ENCODE results near the gene MRPS16. TPM values are rescaled to one million over a fixed set of nuclear protein-coding genes. Genes with fewer than 3 reads are reported as not detected.

Gene MRPS16
- total and polyA plus RNA-seq, 9 of the 15 experiments (the other 6 are each of a cell fraction or from before 2014, with no cell fraction given), result 65.0 to 239 (median 146) TPM

GRCh38 chr10:73246646-73247508 lies 5.6 kb downstream of the MRPS16 start, which contains the start of gene DNAJC9 (continued):
- TF ChIP-seq, protein P1, sequence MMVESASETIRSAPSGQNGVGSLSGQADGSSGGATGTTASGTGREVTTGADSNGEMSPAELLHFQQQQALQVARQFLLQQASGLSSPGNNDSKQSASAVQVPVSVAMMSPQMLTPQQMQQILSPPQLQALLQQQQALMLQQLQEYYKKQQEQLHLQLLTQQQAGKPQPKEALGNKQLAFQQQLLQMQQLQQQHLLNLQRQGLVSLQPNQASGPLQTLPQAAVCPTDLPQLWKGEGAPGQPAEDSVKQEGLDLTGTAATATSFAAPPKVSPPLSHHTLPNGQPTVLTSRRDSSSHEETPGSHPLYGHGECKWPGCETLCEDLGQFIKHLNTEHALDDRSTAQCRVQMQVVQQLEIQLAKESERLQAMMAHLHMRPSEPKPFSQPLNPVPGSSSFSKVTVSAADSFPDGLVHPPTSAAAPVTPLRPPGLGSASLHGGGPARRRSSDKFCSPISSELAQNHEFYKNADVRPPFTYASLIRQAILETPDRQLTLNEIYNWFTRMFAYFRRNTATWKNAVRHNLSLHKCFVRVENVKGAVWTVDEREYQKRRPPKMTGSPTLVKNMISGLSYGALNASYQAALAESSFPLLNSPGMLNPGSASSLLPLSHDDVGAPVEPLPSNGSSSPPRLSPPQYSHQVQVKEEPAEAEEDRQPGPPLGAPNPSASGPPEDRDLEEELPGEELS (CRISPR knock-in tag; IDR thresholded peaks at IDR 0.05; ENCODE audit: borderline replicate concordance), result no peak
- peak; percentile 80 for TF ChIP-seq VEZF1 (CRISPR knock-in tag; IDR thresholded peaks at IDR 0.05)
- peak; percentile 49; the same call in 1 of the 2 replicates for TF ChIP-seq ZNF143 (CRISPR knock-in tag; IDR thresholded peaks at IDR 0.05)
- 0 out of 2 replicates have a peak, but pooled peaks have one; percentile 17 for TF ChIP-seq SMC3 (conservative IDR thresholded peaks at IDR 0.05; ENCODE audit: insufficient read depth, low read depth, low read length)
- no peak for TF ChIP-seq ZNF395 (CRISPR knock-in tag; IDR thresholded peaks at IDR 0.05)
- TF ChIP-seq POLR2A (conservative IDR thresholded peaks at IDR 0.05), result peak; percentile 99
- peak; percentile 99 for TF ChIP-seq TFAP4 (CRISPR knock-in tag; IDR thresholded peaks at IDR 0.05; ENCODE audit: borderline replicate concordance)
- peak; percentile 97 for TF ChIP-seq FOXP1 (CRISPR knock-in tag; IDR thresholded peaks at IDR 0.05)
- TF ChIP-seq, protein P2, sequence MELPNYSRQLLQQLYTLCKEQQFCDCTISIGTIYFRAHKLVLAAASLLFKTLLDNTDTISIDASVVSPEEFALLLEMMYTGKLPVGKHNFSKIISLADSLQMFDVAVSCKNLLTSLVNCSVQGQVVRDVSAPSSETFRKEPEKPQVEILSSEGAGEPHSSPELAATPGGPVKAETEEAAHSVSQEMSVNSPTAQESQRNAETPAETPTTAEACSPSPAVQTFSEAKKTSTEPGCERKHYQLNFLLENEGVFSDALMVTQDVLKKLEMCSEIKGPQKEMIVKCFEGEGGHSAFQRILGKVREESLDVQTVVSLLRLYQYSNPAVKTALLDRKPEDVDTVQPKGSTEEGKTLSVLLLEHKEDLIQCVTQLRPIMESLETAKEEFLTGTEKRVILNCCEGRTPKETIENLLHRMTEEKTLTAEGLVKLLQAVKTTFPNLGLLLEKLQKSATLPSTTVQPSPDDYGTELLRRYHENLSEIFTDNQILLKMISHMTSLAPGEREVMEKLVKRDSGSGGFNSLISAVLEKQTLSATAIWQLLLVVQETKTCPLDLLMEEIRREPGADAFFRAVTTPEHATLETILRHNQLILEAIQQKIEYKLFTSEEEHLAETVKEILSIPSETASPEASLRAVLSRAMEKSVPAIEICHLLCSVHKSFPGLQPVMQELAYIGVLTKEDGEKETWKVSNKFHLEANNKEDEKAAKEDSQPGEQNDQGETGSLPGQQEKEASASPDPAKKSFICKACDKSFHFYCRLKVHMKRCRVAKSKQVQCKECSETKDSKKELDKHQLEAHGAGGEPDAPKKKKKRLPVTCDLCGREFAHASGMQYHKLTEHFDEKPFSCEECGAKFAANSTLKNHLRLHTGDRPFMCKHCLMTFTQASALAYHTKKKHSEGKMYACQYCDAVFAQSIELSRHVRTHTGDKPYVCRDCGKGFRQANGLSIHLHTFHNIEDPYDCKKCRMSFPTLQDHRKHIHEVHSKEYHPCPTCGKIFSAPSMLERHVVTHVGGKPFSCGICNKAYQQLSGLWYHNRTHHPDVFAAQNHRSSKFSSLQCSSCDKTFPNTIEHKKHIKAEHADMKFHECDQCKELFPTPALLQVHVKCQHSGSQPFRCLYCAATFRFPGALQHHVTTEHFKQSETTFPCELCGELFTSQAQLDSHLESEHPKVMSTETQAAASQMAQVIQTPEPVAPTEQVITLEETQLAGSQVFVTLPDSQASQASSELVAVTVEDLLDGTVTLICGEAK (IDR thresholded peaks at IDR 0.05), result peak; percentile 36
- TF ChIP-seq, protein P2 (CRISPR knock-in tag; IDR thresholded peaks at IDR 0.05), result no peak
- TF ChIP-seq EZH2 (IDR thresholded peaks at IDR 0.05; ENCODE audit: borderline replicate concordance, low read depth, low read length), result no peak
